Fibroblast of skin of left biceps (primary cell): Measurements from ENCODE around the gene PPM1K.

Experiments
- DNase-seq, 2 experiments: peaks; one replicate each; pipeline ENCODE4 v3.0.0-alpha.2; 2013; ENCODE audit warnings: low read depth in 2 of 2

Gene PPM1K

GRCh38 chr4:88217169-88217568 lies 67.2 kb downstream of the PPM1K start:
- DNase-seq: no peak

GRCh38 chr4:88216395-88216794 lies 68.0 kb downstream of the PPM1K start:
- DNase-seq: no peak

GRCh38 chr4:88215351-88215750 lies 69.0 kb downstream of the PPM1K start:
- no peak for DNase-seq

DNA sequence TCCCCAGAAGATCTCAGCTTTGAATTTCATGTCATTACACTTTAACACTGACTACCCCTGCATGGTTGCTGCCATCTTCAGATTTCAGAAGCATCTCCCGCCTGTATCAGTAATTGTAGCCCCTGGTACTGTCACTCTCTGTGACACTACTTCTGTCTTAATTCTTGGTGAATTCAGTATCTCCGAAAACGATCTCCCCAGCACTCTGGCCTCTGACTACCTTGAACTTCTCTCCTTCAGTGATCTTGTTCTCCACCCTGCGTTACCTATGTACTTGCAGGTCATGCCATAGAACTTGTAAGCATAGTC lies 72.2 kb downstream of the PPM1K start:
- no peak for DNase-seq

DNA sequence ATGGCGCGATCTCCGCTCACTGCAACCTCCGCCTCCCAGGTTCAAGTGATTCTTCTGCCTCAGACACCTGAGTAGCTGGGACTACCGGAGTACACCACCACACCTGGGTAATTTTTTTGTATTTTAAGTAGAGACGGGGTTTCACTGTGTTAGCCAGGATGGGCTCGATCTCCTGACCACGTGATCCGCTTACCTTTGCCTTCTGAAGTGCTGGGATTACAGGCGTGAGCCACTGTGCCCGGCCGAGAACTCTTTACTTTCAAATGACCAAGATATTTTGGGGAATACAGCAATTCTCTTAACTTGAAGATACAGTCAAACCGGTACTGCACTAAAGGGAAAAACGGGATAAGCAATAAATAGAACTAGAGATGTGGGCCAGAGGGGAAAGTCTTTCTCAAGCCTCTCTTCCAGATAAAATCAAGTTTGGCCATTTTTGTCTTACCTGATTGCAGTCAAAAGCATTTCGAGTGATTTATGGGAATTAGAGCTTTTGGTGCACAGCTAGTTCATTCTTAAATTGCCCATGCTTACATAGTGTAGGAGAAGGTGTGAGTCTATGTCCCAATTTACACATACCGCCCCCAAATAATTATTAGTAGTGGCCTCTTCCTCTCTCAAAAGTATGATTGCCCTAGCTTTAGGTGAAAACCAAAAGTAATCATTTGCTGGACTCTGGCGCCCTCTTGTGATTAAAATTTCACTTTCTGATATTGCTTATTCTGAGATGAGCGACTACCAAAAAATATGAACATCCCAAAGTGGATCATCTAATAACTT lies 72.7 kb downstream of the PPM1K start:
- peak in 1 of 2 experiments; percentile 14 for DNase-seq

GRCh38 chr4:88208156-88208555 lies 76.2 kb downstream of the PPM1K start:
- DNase-seq: no peak
